Breast epithelium (tissue), 4 donors: Measurements from ENCODE around the gene CABLES1. TPM values are rescaled to one million over a fixed set of nuclear protein-coding genes. Genes with fewer than 3 reads are reported as not detected.

Experiments
- DNase-seq, 2 donors: peaks; one replicate each; pipeline ENCODE4 v3.0.0-alpha.2; 2019; ENCODE audit warnings: low spot score in 2 of 2
- H3K27ac ChIP-seq, 2 donors: fragments of 200-600 bp; sonication (generic) in 1 of 2; one replicate each; pipeline ENCODE4 v1.5.1; 2016 to 2019; ENCODE audit warnings: mild to moderate bottlenecking in 1 of 2
- H3K27me3 ChIP-seq, 2 donors: fragments of 200-600 bp; sonication (generic) in 1 of 2; one replicate each; pipeline versions ENCODE4 v1.5.1 to v1.6.0; 2017 to 2019; ENCODE audit warnings: control low read depth in 1 of 2, mild to moderate bottlenecking in 1 of 2
- H3K36me3 ChIP-seq: fragments of 200-600 bp; one replicate; pipeline ENCODE4 v1.5.1; 2019
- H3K4me1 ChIP-seq, 2 donors: fragments of 200-600 bp; sonication (generic); one replicate each; pipeline ENCODE4 v1.5.1; 2016 to 2019; ENCODE audit warnings: control low read depth in 1 of 2
- H3K4me3 ChIP-seq, 3 donors: fragments of 200-600 bp; sonication (generic); 1 replicate in 2 of 3; 2 replicates in 1 of 3; pipeline ENCODE4 v1.5.1; 2016 to 2019; ENCODE audit warnings: mild to moderate bottlenecking in 3 of 3, moderate library complexity in 2 of 3
- H3K9me3 ChIP-seq, 2 donors: fragments of 200-600 bp; sonication (generic) in 1 of 2; one replicate each; pipeline ENCODE4 v1.5.1; 2016 to 2019; ENCODE audit warnings: control low read depth in 1 of 2
- CTCF ChIP-seq, 3 donors: fragments of 450-650 bp; IDR thresholded peaks; one replicate each; pipeline ENCODE4 v1.5.1; 2016 to 2017; ENCODE audit warnings: antibody characterized with exemption in 3 of 3, mild to moderate bottlenecking in 3 of 3, moderate library complexity in 3 of 3
- POLR2A ChIP-seq: fragments of 450-650 bp; IDR thresholded peaks from one replicate; pipeline ENCODE4 v1.6.1; 2016; ENCODE audit warnings: antibody characterized with exemption, mild to moderate bottlenecking, moderate library complexity
- POLR2AphosphoS5 ChIP-seq, 3 donors: sonication (generic); formaldehyde crosslinking; IDR thresholded peaks; one replicate each; pipeline ENCODE4 v1.6.1; 2017; ENCODE audit warnings: antibody characterized with exemption in 3 of 3
- intact Hi-C: fragments of 100-400 bp; cut with DNase I; formaldehyde crosslinking; loops from one replicate; pipeline ENCODE4 v1.15.1; 2023; ENCODE audit warnings: low total_unique reads
- total RNA-seq, 3 donors: library from RNA; depleted of rRNA; stranded (reverse); fragments of >200 nt; gene quantifications; one replicate each; pipeline ENCODE4 v1.1.0, GENCODE V29; 2016

The CABLES1 gene
- total RNA-seq, 3 donors from 2014 or later, result 18.1 to 28.7 (median 22.3) TPM

DNA sequence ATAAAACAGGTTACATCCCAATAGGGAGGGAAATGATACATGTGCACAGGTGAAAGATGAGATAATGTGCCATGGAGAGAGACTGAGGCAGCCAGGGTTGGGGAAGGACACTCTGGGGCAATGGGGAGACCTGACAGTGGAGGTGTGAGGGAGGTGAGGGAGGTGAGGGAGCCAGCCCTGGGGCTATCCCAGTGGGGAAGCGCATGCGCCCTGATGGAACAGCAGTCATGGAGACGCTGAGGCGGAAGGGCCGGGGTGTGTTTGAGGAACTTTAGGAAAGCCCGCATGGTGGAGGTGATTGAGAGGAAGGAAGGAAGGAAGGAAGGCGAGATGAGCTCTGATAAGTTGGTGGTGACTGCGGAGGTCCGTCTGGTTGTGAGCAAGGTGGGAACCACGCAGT is 66.5 kb downstream of the CABLES1 start:
- DNase-seq, result no peak
- no peaks in the 10 kb centered on the region for H3K27me3 ChIP-seq
- no peaks in the 10 kb centered on the region for H3K9me3 ChIP-seq
- no peak overlapping the region for H3K4me3 ChIP-seq
- no peaks in the 10 kb centered on the region for H3K4me1 ChIP-seq
- TF ChIP-seq CTCF (IDR thresholded peaks at IDR 0.05), result no peak
- no peak for TF ChIP-seq POLR2A
- no peak for TF ChIP-seq POLR2AphosphoS5 (IDR thresholded peaks at IDR 0.05)
- no peak overlapping the region for H3K27ac ChIP-seq
- intact Hi-C loops, result no loop called here
- H3K36me3 ChIP-seq, result no peaks in the 10 kb centered on the region

GRCh38 chr18:23203891-23204432 is 68.7 kb downstream of the CABLES1 start:
- no peaks in the 10 kb centered on the region for H3K27me3 ChIP-seq
- DNase-seq, result no peak
- no peaks in the 10 kb centered on the region for H3K36me3 ChIP-seq
- H3K27ac ChIP-seq, result no peak overlapping the region
- TF ChIP-seq POLR2A (no peak), POLR2AphosphoS5 (IDR thresholded peaks at IDR 0.05) (no peak), CTCF (IDR thresholded peaks at IDR 0.05) (no peak)
- H3K4me1 ChIP-seq, result no peaks in the 10 kb centered on the region
- intact Hi-C loops, result no loop called here
- H3K9me3 ChIP-seq, result peaks cover 0 to 4% of the 10 kb centered on the region in 2 donors
- H3K4me3 ChIP-seq, result no peak overlapping the region

- Histone ChIP-seq H3K4me3 (no peak overlapping the region), H3K27ac (no peak overlapping the region), H3K36me3 (no peaks in the 10 kb centered on the region), H3K4me1 (no peaks in the 10 kb centered on the region), H3K27me3 (no peaks in the 10 kb centered on the region), H3K9me3 (peaks cover 0 to 4% of the 10 kb centered on the region in 2 donors)
- no peak for DNase-seq
- intact Hi-C loops, result loop anchor here (5.0 kb wide), 1 partner anchor 857 kb away; no protein-coding TSS in a partner anchor
- TF ChIP-seq POLR2A (no peak), POLR2AphosphoS5 (IDR thresholded peaks at IDR 0.05) (no peak), CTCF (IDR thresholded peaks at IDR 0.05) (no peak)
Measured at GRCh38 chr18:23204589-23205235, 69.4 kb downstream of the CABLES1 start.

GRCh38 chr18:23205980-23206379 is 70.7 kb downstream of the CABLES1 start:
- Histone ChIP-seq H3K4me3 (no peak overlapping the region), H3K27ac (no peak overlapping the region), H3K27me3 (no peaks in the 10 kb centered on the region), H3K4me1 (no peaks in the 10 kb centered on the region), H3K36me3 (no peaks in the 10 kb centered on the region), H3K9me3 (peaks cover 0 to 4% of the 10 kb centered on the region in 2 donors)
- TF ChIP-seq CTCF (IDR thresholded peaks at IDR 0.05), result no peak
- no peak for TF ChIP-seq POLR2A
- TF ChIP-seq POLR2AphosphoS5 (IDR thresholded peaks at IDR 0.05), result no peak
- intact Hi-C loops, result loop anchor here (5.0 kb wide), 1 partner anchor 859 kb away; no protein-coding TSS in a partner anchor
- DNase-seq, result no peak

GRCh38 chr18:23207191-23207955 is 72.1 kb downstream of the CABLES1 start:
- no peak for TF ChIP-seq POLR2A
- no peak for TF ChIP-seq CTCF (IDR thresholded peaks at IDR 0.05)
- no peak for TF ChIP-seq POLR2AphosphoS5 (IDR thresholded peaks at IDR 0.05)
- H3K27ac ChIP-seq, result no peak overlapping the region
- intact Hi-C loops, result loop anchor here (5.0 kb wide), 1 partner anchor 860 kb away; no protein-coding TSS in a partner anchor

More at GRCh38 chr18:23207191-23207955, 72.1 kb downstream of the CABLES1 start:
- Histone ChIP-seq H3K27me3 (no peaks in the 10 kb centered on the region), H3K4me1 (no peaks in the 10 kb centered on the region), H3K9me3 (peaks cover 0 to 4% of the 10 kb centered on the region in 2 donors), H3K36me3 (no peaks in the 10 kb centered on the region), H3K4me3 (no peak overlapping the region)
- no peak for DNase-seq
